Measurements from ENCODE around the gene AGBL2.

- TF ChIP-seq CTCF (conservative IDR thresholded peaks at IDR 0.05; ENCODE audit: low read length) (no peak), EZH2phosphoT487 (IDR thresholded peaks at IDR 0.05; ENCODE audit: borderline replicate concordance) (no peak)
These were observed 41.0 kb upstream of the AGBL2 start for GRCh38 chr11:47756208-47756607.
